ENCODE data around the gene LPIN3. TPM values are rescaled to one million over a fixed set of nuclear protein-coding genes. Genes with fewer than 3 reads are reported as not detected.

The LPIN3 gene
- total and polyA plus RNA-seq, 2 of the 8 experiments (the other 6 are each of a cell fraction or from before 2014, with no cell fraction given), result 3.7 to 3.9 TPM

- H2AK5ac ChIP-seq (ENCODE audit: low read depth, low read length), result no peak overlapping the region
- no peak overlapping the region for H4K8ac ChIP-seq (ENCODE audit: extremely low read depth, insufficient read depth, low read length)
- no peak overlapping the region for H3K9ac ChIP-seq (replicated peaks in 1 of 4; ENCODE audit: extremely low read depth in 1 of 4, low read depth in 3 of 4, low read length in 3 of 4)
- no peaks in the 10 kb centered on the region for H3K23me2 ChIP-seq (ENCODE audit: low read depth, low read length)
- no peak overlapping the region for H3K4ac ChIP-seq (replicated peaks; ENCODE audit: insufficient read length, low read depth, low read length)
- no peaks in the 10 kb centered on the region for H3K79me2 ChIP-seq (ENCODE audit: control insufficient read depth in 1 of 2, insufficient read depth in 2 of 2, low read length in 2 of 2)
- FAIRE-seq (no peak), DNase-seq (ENCODE audit: low read depth in 1 of 2, low spot score in 2 of 2) (no peak)
- no peak overlapping the region for H3K18ac ChIP-seq (ENCODE audit: extremely low read depth, low read length)
- peaks cover 0 to 4% (median 0%) of the 10 kb centered on the region in 4 experiments; a peak in 2 of 8 replicates for H3K36me3 ChIP-seq (ENCODE audit: control insufficient read depth in 2 of 4, insufficient read depth in 4 of 4, low read length in 3 of 4)
- no peaks in the 10 kb centered on the region for H3K27me3 ChIP-seq (replicated peaks in 1 of 4; ENCODE audit: control insufficient read depth in 3 of 4, extremely low read depth in 1 of 4, insufficient read depth in 3 of 4, low read length in 3 of 4)
- H3K79me1 ChIP-seq (ENCODE audit: low read depth, low read length), result no peaks in the 10 kb centered on the region; the same call in 1 of the 2 replicates
- H3K9me3 ChIP-seq (ENCODE audit: insufficient read depth in 2 of 2, low read depth in 1 of 2, low read length in 1 of 2), result no peaks in the 10 kb centered on the region
- H3K4me1 ChIP-seq (replicated peaks in 1 of 4; ENCODE audit: control insufficient read depth in 3 of 4, insufficient read depth in 4 of 4, low read length in 3 of 4), result peaks cover 0 to 9% (median 6%) of the 10 kb centered on the region in 4 experiments; a peak in 5 of 7 replicates
- H2BK15ac ChIP-seq (ENCODE audit: low read length), result no peak overlapping the region
- no peak overlapping the region for H4K91ac ChIP-seq (replicated peaks; ENCODE audit: insufficient read length, low read length)
- no peaks in the 10 kb centered on the region for H4K20me1 ChIP-seq (replicated peaks in 1 of 2; ENCODE audit: control insufficient read depth in 1 of 2, insufficient read depth in 2 of 2, low read length in 2 of 2)
- H3K23ac ChIP-seq (ENCODE audit: insufficient read length), result no peak overlapping the region
- H2BK20ac ChIP-seq (ENCODE audit: low read length), result no peak overlapping the region
- no peak overlapping the region for H4K5ac ChIP-seq (ENCODE audit: insufficient read length, low read depth, low read length)
- H3K14ac ChIP-seq (ENCODE audit: insufficient read length), result no peak overlapping the region
- no peak overlapping the region for H3K4me3 ChIP-seq (ENCODE audit: extremely low read depth in 1 of 4, insufficient read depth in 2 of 4, low read depth in 3 of 4, low read length in 4 of 4)
- TF ChIP-seq BACH1 (IDR thresholded peaks at IDR 0.05; ENCODE audit: low read length) (no peak), RXRA (IDR thresholded peaks at IDR 0.05; ENCODE audit: insufficient read depth, low read depth, low read length) (no peak), ZNF274 (IDR thresholded peaks at IDR 0.05; ENCODE audit: borderline replicate concordance, extremely low read depth, low read length) (no peak), SIN3A (conservative IDR thresholded peaks at IDR 0.05 in 1 of 2, IDR thresholded peaks at IDR 0.05 in 1 of 2; ENCODE audit: low read depth in 1 of 2, low read length in 2 of 2) (no peak), ATF3 (IDR thresholded peaks at IDR 0.05; ENCODE audit: insufficient read depth, low read depth, low read length) (no peak), JUND (IDR thresholded peaks at IDR 0.05; ENCODE audit: low read length) (no peak), KDM4A (IDR thresholded peaks at IDR 0.05; ENCODE audit: low read depth, low read length, severe bottlenecking) (no peak), SP1 (IDR thresholded peaks at IDR 0.05; ENCODE audit: low read depth, low read length) (no peak), KDM5A (IDR thresholded peaks at IDR 0.05; ENCODE audit: low read length) (no peak), JUN (IDR thresholded peaks at IDR 0.05; ENCODE audit: low read depth, low read length) (no peak), SIRT6 (IDR thresholded peaks at IDR 0.05; ENCODE audit: low read length) (no peak)
- H2BK120ac ChIP-seq (replicated peaks; ENCODE audit: low read depth, low read length), result no peak overlapping the region
- H2AFZ ChIP-seq (ENCODE audit: low read length), result no peak overlapping the region
- no peak overlapping the region for H2BK12ac ChIP-seq (ENCODE audit: low read depth, low read length)
- CTCF ChIA-PET (ENCODE audit: partially characterized antibody), result interaction anchor here (0.8 to 3.3 kb wide), 5 partner anchors 9 to 39 kb away, joined by 3 to 14 read pairs (median 3); no protein-coding TSS in a partner anchor
- no peak overlapping the region for H3K56ac ChIP-seq (replicated peaks; ENCODE audit: insufficient read length, low read depth, low read length)
- H2BK5ac ChIP-seq (ENCODE audit: low read depth, low read length), result no peak overlapping the region
- WGBS, 2 experiments (ENCODE audit: extremely low coverage in 1 of 2, insufficient coverage in 1 of 2, insufficient read length in 1 of 2, insufficient replicate concordance in 2 of 2, low coverage in 1 of 2, low lambda C conversion rate in 2 of 2, missing lambda C conversion rate in 1 of 2), result 93% methylated on average over 2 of the region's 2 CpGs; no CpG with 5 or more reads in 1 of the 2 experiments
- POLR2A ChIA-PET (ENCODE audit: partially characterized antibody), result interaction anchor here (1.6 kb wide), 1 partner anchor 10 kb away, joined by 3 read pairs; no protein-coding TSS in a partner anchor
- no peak overlapping the region for H3K4me2 ChIP-seq (ENCODE audit: insufficient read depth in 1 of 2, low read depth in 2 of 2, low read length in 2 of 2)
- no peak overlapping the region for H3K27ac ChIP-seq (ENCODE audit: low read depth, low read length)
Measured at GRCh38 chr20:41398408-41398807, 57.8 kb downstream of the LPIN3 start.

Data from H1 (cell line).